ENCODE data around the gene GYPC. TPM values are rescaled to one million over a fixed set of nuclear protein-coding genes. Genes with fewer than 3 reads are reported as not detected.

Gene GYPC
- total and polyA plus RNA-seq, 2 of the 4 experiments (the other 2 are of a cell fraction), result 53.4 to 96.3 TPM

- Histone ChIP-seq H4K91ac (ENCODE audit: insufficient read depth, low read depth, low read length) (no peak overlapping the region), H3K79me1 (ENCODE audit: low read depth in 1 of 2, low read length in 2 of 2) (no peaks in the 10 kb centered on the region), H4K5ac (ENCODE audit: low read depth, low read length) (no peak overlapping the region), H3K36me3 (ENCODE audit: control insufficient read depth, insufficient read depth, low read length) (no peaks in the 10 kb centered on the region), H2AK5ac (ENCODE audit: low read depth, low read length) (no peak overlapping the region), H4K20me1 (ENCODE audit: insufficient read depth, low read length) (no peaks in the 10 kb centered on the region), H4K8ac (ENCODE audit: low read depth in 2 of 2, low read length in 2 of 2) (no peak overlapping the region), H2BK15ac (ENCODE audit: low read depth, low read length) (no peak overlapping the region), H2BK20ac (ENCODE audit: low read depth, low read length) (no peak overlapping the region), H3K4me2 (ENCODE audit: low read depth, low read length) (no peak overlapping the region), H2BK120ac (ENCODE audit: low read depth, low read length) (no peak overlapping the region), H3K14ac (replicated peaks; ENCODE audit: low read depth, low read length) (no peak overlapping the region), H2AFZ (replicated peaks; ENCODE audit: low read length, poor library complexity) (no peak overlapping the region), H3K18ac (ENCODE audit: low read depth, low read length) (no peak overlapping the region), H3K4ac (ENCODE audit: low read depth, low read length) (no peak overlapping the region), H3K9ac (ENCODE audit: low read depth, low read length) (no peak overlapping the region), H3K56ac (ENCODE audit: extremely low read depth, insufficient read depth, low read length) (no peak overlapping the region), H2AK9ac (replicated peaks; ENCODE audit: low read depth, low read length, poor library complexity) (no peak overlapping the region), H2BK5ac (ENCODE audit: low read depth, low read length, poor library complexity, severe bottlenecking) (no peak overlapping the region), H3K27me3 (ENCODE audit: control insufficient read depth, insufficient read depth, low read length) (no peaks in the 10 kb centered on the region; the same call in 1 of the 2 replicates), H3K9me3 (ENCODE audit: control insufficient read depth, insufficient read depth, low read length) (no peaks in the 10 kb centered on the region), H3K27ac (ENCODE audit: insufficient read depth, low read length) (no peak overlapping the region), H3K4me1 (ENCODE audit: control insufficient read depth, insufficient read depth, low read length) (no peaks in the 10 kb centered on the region), H3K4me3 (ENCODE audit: insufficient read depth, low read depth, low read length) (no peak overlapping the region), H3K23ac (ENCODE audit: low read depth, low read length) (no peak overlapping the region), H3K9me1 (ENCODE audit: insufficient read depth, low read length) (no peaks in the 10 kb centered on the region)
- intact Hi-C loops (cut with micrococcal nuclease) (no loop called here), in situ Hi-C loops (cut with MboI; ENCODE audit: low sequenced_read_pairs) (no loop called here), dilution Hi-C loops (cut with HindIII; ENCODE audit: low sequenced_read_pairs, unreplicated experiment) (no loop called here)
- CTCF ChIA-PET, result no interaction called here
- TF ChIP-seq, protein P1, sequence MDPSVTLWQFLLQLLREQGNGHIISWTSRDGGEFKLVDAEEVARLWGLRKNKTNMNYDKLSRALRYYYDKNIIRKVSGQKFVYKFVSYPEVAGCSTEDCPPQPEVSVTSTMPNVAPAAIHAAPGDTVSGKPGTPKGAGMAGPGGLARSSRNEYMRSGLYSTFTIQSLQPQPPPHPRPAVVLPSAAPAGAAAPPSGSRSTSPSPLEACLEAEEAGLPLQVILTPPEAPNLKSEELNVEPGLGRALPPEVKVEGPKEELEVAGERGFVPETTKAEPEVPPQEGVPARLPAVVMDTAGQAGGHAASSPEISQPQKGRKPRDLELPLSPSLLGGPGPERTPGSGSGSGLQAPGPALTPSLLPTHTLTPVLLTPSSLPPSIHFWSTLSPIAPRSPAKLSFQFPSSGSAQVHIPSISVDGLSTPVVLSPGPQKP (IDR thresholded peaks at IDR 0.05; ENCODE audit: borderline replicate concordance, low read depth, low read length), result no peak
- TF ChIP-seq NFE2L2 (IDR thresholded peaks at IDR 0.05; ENCODE audit: low read depth, low read length), result no peak
- TF ChIP-seq, protein P2, sequence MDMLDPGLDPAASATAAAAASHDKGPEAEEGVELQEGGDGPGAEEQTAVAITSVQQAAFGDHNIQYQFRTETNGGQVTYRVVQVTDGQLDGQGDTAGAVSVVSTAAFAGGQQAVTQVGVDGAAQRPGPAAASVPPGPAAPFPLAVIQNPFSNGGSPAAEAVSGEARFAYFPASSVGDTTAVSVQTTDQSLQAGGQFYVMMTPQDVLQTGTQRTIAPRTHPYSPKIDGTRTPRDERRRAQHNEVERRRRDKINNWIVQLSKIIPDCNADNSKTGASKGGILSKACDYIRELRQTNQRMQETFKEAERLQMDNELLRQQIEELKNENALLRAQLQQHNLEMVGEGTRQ (IDR thresholded peaks at IDR 0.05; ENCODE audit: low read depth, low read length), result no peak
- no peak for TF ChIP-seq BHLHE40 (IDR thresholded peaks at IDR 0.05; ENCODE audit: low read depth, low read length)
- no peak for TF ChIP-seq MAFK (IDR thresholded peaks at IDR 0.05; ENCODE audit: low read depth, low read length)
- TF ChIP-seq RAD21 (IDR thresholded peaks at IDR 0.05; ENCODE audit: low read length), result no peak
- no peak for TF ChIP-seq FOS (IDR thresholded peaks at IDR 0.05; ENCODE audit: low read depth, low read length)
- TF ChIP-seq SMC3 (IDR thresholded peaks at IDR 0.05; ENCODE audit: low read depth, low read length), result no peak
- no peak for TF ChIP-seq CHD1 (IDR thresholded peaks at IDR 0.05; ENCODE audit: low read depth, low read length)
- no peak for TF ChIP-seq POLR2A (IDR thresholded peaks at IDR 0.05; ENCODE audit: low read depth, low read length)
- TF ChIP-seq MXI1 (IDR thresholded peaks at IDR 0.05; ENCODE audit: borderline replicate concordance, low read depth, low read length), result no peak
- no peak for TF ChIP-seq RCOR1 (IDR thresholded peaks at IDR 0.05; ENCODE audit: insufficient replicate concordance, low read length)
- TF ChIP-seq CTCF (conservative IDR thresholded peaks at IDR 0.05; ENCODE audit: low read depth, low read length), result no peak
- TF ChIP-seq CEBPB (IDR thresholded peaks at IDR 0.05; ENCODE audit: low read depth, low read length), result no peak
- no peak for TF ChIP-seq MAZ (IDR thresholded peaks at IDR 0.05; ENCODE audit: borderline replicate concordance, low read depth, low read length)
- TF ChIP-seq RFX5 (IDR thresholded peaks at IDR 0.05; ENCODE audit: low read depth, low read length), result no peak
- no TSS peak for BruUV-seq (replicated peaks)
- DNase-seq (peak; percentile 13), ATAC-seq (ENCODE audit: low read depth) (no peak)
- no CpG with 5 or more reads among the region's 2 CpGs for WGBS, 2 experiments (ENCODE audit: extremely low coverage in 2 of 2, insufficient read length in 1 of 2)
- POLR2A ChIA-PET (ENCODE audit: unreplicated experiment), result interaction anchor here (1.0 kb wide), 1 partner anchor 11 kb away, joined by 3 read pairs; no protein-coding TSS in a partner anchor
These were observed 28.3 kb upstream of the GYPC start for GRCh38 chr2:126627643-126628042.
